ENCODE results near the gene DESI1. TPM values are rescaled to one million over a fixed set of nuclear protein-coding genes. Genes with fewer than 3 reads are reported as not detected.

DESI1 gene
- total and polyA plus RNA-seq, 12 donors, result 22.7 to 73.1 (median 36.0) TPM

- DNase-seq (no peak), ATAC-seq (no peak)
- intact Hi-C loops (cut with DNase I), result loop anchor here in 5 of 10 donors (5.0 to 10.0 kb wide), 3 partner anchors 38 to 244 kb away; partner anchors contain the start of genes PMM1 (in 1 of the 5) and ZC3H7B (in 1 of the 5)
- 83 to 86% methylated on average over 5 of the region's 5 CpGs for WGBS, 2 donors
- Histone ChIP-seq H3K27me3 (no peaks in the 10 kb centered on the region), H3K36me3 (no peaks in the 10 kb centered on the region), H3K27ac (no peak overlapping the region), H3K4me1 (peaks cover 0 to 11% (median 9%) of the 10 kb centered on the region in 9 donors), H3K9me3 (no peaks in the 10 kb centered on the region), H3K4me3 (no peak overlapping the region)
- TF ChIP-seq CTCF (IDR thresholded peaks at IDR 0.05), result no peak
Measured at GRCh38 chr22:41548830-41549211, 72.0 kb downstream of the DESI1 start.

Other genes starting within 250 kb of the DESI1 start
- 10 to 100 TPM in 9 of 10 donors, 1 to 10 TPM in 1; 8.6 to 29.1 (median 18.4) TPM for gene TEF, start 239.1 kb downstream of the DESI1 start, total RNA-seq
- gene TEF, start 239.1 kb downstream of the DESI1 start, polyA plus RNA-seq, result 10 to 100 TPM in 1 of 2 donors, 1 to 10 TPM in 1; 5.5 to 10.6 TPM
- gene TOB2, start 174.2 kb downstream of the DESI1 start, total RNA-seq, result 10 to 100 TPM; 26.4 to 84.9 (median 47.9) TPM
- 10 to 100 TPM; 29.2 to 33.8 TPM for gene TOB2, start 174.2 kb downstream of the DESI1 start, polyA plus RNA-seq
- gene PHF5A, start 152.4 kb downstream of the DESI1 start, total RNA-seq, result 10 to 100 TPM; 13.3 to 27.2 (median 20.2) TPM
- gene PHF5A, start 152.4 kb downstream of the DESI1 start, polyA plus RNA-seq, result 10 to 100 TPM; 36.3 to 41.3 TPM
- 1,000 to 10,000 TPM in 1 of 10 donors, 100 to 1,000 TPM in 9; 587 to 1,020 (median 900) TPM for gene ACO2, start 151.9 kb downstream of the DESI1 start, total RNA-seq
- 100 to 1,000 TPM; 180 to 375 TPM for gene ACO2, start 151.9 kb downstream of the DESI1 start, polyA plus RNA-seq
- gene POLR3H, start 76.6 kb downstream of the DESI1 start, total RNA-seq, result 10 to 100 TPM; 13.3 to 25.8 (median 16.9) TPM
- gene POLR3H, start 76.6 kb downstream of the DESI1 start, polyA plus RNA-seq, result 10 to 100 TPM; 24.4 to 34.9 TPM
- 100 to 1,000 TPM; 112 to 301 (median 137) TPM for gene CSDC2, start 60.0 kb downstream of the DESI1 start, total RNA-seq
- 100 to 1,000 TPM; 300 to 410 TPM for gene CSDC2, start 60.0 kb downstream of the DESI1 start, polyA plus RNA-seq
- gene PMM1, start 31.2 kb downstream of the DESI1 start, total RNA-seq, result 10 to 100 TPM; 13.8 to 26.6 (median 21.9) TPM
- 10 to 100 TPM; 18.1 to 43.5 TPM for gene PMM1, start 31.2 kb downstream of the DESI1 start, polyA plus RNA-seq
- 100 to 1,000 TPM; 152 to 192 (median 181) TPM for gene XRCC6, start 252 bp upstream of the DESI1 start, total RNA-seq
- gene XRCC6, start 252 bp upstream of the DESI1 start, polyA plus RNA-seq, result 100 to 1,000 TPM; 103 to 185 TPM
- gene SNU13, start 67.8 kb upstream of the DESI1 start, total RNA-seq, result 100 to 1,000 TPM; 183 to 274 (median 195) TPM
- gene SNU13, start 67.8 kb upstream of the DESI1 start, polyA plus RNA-seq, result 100 to 1,000 TPM; 203 to 323 TPM
- 1 to 10 TPM in 3 of 10 donors, under 1 TPM in 4, not detected in 3; 0.37 to 1.9 (median 0.71) TPM for gene MEI1, start 78.5 kb upstream of the DESI1 start, total RNA-seq
- gene MEI1, start 78.5 kb upstream of the DESI1 start, polyA plus RNA-seq, result 1 to 10 TPM in 1 of 2 donors, under 1 TPM in 1; 0.52 to 1.3 TPM
- 1 to 10 TPM; 2.6 to 7.3 (median 4.0) TPM for gene CCDC134, start 179.6 kb upstream of the DESI1 start, total RNA-seq
- gene CCDC134, start 179.6 kb upstream of the DESI1 start, polyA plus RNA-seq, result 1 to 10 TPM; 1.2 to 1.8 TPM
- gene SREBF2, start 212.1 kb upstream of the DESI1 start, total RNA-seq, result 10 to 100 TPM; 57.1 to 94.3 (median 75.8) TPM
- 10 to 100 TPM; 37.5 to 52.3 TPM for gene SREBF2, start 212.1 kb upstream of the DESI1 start, polyA plus RNA-seq